Left ventricle myocardium inferior (tissue), 1 donor: Measurements from ENCODE around the gene MYCBPAP. TPM values are rescaled to one million over a fixed set of nuclear protein-coding genes. Genes with fewer than 3 reads are reported as not detected.

ENCODE experiments used
- DNase-seq: peaks from one replicate; pipeline ENCODE4 v3.0.0-alpha.2; 2020
- H3K27ac ChIP-seq: fragments of 200-600 bp; replicated peaks from 2 replicates; pipeline ENCODE4 v1.8.0; 2021
- H3K27me3 ChIP-seq: fragments of 200-600 bp; 2 replicates; pipeline ENCODE4 v1.8.0; 2021; ENCODE audit warnings: low read depth
- H3K36me3 ChIP-seq: fragments of 200-600 bp; 2 replicates; pipeline ENCODE4 v1.8.0; 2021
- H3K4me1 ChIP-seq: fragments of 200-600 bp; 2 replicates; pipeline ENCODE4 v1.8.0; 2021
- H3K4me3 ChIP-seq: fragments of 200-600 bp; 2 replicates; pipeline ENCODE4 v1.8.0; 2021; ENCODE audit warnings: mild to moderate bottlenecking, moderate library complexity
- H3K9me3 ChIP-seq: fragments of 200-600 bp; replicated peaks from 2 replicates; pipeline ENCODE4 v1.8.0; 2021
- CTCF ChIP-seq: fragments of 200-600 bp; IDR thresholded peaks from 2 replicates; pipeline ENCODE4 v1.8.0; 2021; ENCODE audit warnings: antibody characterized with exemption, mild to moderate bottlenecking, borderline replicate concordance
- intact Hi-C: fragments of 100-400 bp; cut with micrococcal nuclease; formaldehyde crosslinking; loops from one replicate; pipeline ENCODE4 v1.11.0; 2022
- total RNA-seq: library from RNA; stranded (reverse); fragmentation: NEBNext Ultra II Directional; extraction: Animal tissue kit (Norgen Biotek cat#: 25700); gene quantifications from one replicate; pipeline ENCODE4 v1.2.1, GENCODE V29; 2021
- donor health status: DM: no; HTN: yes; CAD: no; lungs with severe emphysema.

Gene MYCBPAP
- total RNA-seq, 1 donor from 2014 or later, result 0.82 TPM

DNA sequence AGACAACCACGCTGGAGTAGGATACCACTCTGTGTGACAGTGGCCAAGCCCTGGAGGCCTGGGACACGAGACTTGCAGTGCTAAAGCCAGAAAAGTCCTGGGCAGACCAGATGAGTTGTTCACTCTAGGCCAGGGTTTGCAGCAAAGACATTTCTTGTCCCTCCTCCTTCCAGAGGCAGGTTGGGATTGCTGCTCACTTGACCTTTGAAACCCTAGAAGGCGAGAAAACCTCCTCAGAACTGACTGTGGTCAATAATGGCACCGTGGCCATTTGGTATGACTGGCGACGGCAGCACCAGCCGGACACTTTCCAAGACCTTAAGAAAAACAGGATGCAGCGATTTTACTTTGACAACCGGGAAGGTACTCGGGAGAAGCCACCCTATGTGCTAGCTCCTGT lies 14.5 kb downstream of the MYCBPAP start:
- TF ChIP-seq CTCF, result no peak
- intact Hi-C loops, result no loop called here
- no peak overlapping the region for H3K27ac ChIP-seq
- no peaks in the 10 kb centered on the region for H3K9me3 ChIP-seq
- peaks cover 3% of the 10 kb centered on the region for H3K4me1 ChIP-seq
- no peak for DNase-seq
- H3K27me3 ChIP-seq, result no peaks in the 10 kb centered on the region
- H3K36me3 ChIP-seq, result no peaks in the 10 kb centered on the region
- no peak overlapping the region for H3K4me3 ChIP-seq

GRCh38 chr17:50523208-50523607 lies 15.0 kb downstream of the MYCBPAP start:
- Histone ChIP-seq H3K4me3 (no peak overlapping the region), H3K27me3 (no peaks in the 10 kb centered on the region), H3K4me1 (no peaks in the 10 kb centered on the region), H3K9me3 (no peaks in the 10 kb centered on the region), H3K36me3 (no peaks in the 10 kb centered on the region), H3K27ac (no peak overlapping the region)
- no peak for DNase-seq
- TF ChIP-seq CTCF, result no peak
- intact Hi-C loops, result no loop called here

- Histone ChIP-seq H3K27ac (no peak overlapping the region), H3K4me1 (no peaks in the 10 kb centered on the region), H3K9me3 (no peaks in the 10 kb centered on the region), H3K36me3 (no peaks in the 10 kb centered on the region), H3K4me3 (no peak overlapping the region), H3K27me3 (peaks cover 8% of the 10 kb centered on the region)
- TF ChIP-seq CTCF, result no peak
- no peak for DNase-seq
- intact Hi-C loops, result no loop called here
These were observed 16.6 kb downstream of the MYCBPAP start for GRCh38 chr17:50524838-50525237.

- intact Hi-C loops, result no loop called here
- H3K4me1 ChIP-seq, result peaks cover 7% of the 10 kb centered on the region
- DNase-seq, result no peak
These were observed 19.0 kb downstream of the MYCBPAP start for GRCh38 chr17:50527155-50527762.

DNA sequence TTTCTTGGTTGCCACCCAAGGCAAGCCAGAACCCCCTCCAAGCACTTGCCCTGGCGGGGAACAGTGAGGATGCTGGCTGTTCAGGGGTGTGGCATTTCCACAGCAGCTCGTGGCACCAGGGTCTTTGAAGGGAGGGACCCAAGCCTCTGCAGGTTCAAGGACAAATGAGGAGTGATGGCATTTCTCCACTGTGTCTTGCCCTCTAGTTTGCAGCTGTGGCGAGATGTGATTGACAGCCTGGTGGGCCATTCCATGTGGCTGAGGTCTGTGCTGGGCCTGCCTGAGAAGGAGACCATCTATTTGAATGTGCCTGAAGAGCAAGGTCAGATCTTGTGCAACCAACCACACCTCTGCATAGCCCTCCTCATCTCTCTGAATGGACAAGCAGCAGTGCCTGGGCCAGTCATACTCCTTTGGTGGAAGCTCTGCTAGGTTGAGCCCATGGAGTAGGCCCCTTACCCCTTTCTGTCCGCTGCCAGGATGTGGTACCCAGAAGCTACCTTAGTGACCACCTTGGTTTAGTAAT lies 19.8 kb downstream of the MYCBPAP start:
- intact Hi-C loops, result no loop called here
- TF ChIP-seq CTCF, result no peak
- peaks cover 37% of the 10 kb centered on the region for H3K27me3 ChIP-seq
- no peaks in the 10 kb centered on the region for H3K36me3 ChIP-seq
- DNase-seq, result no peak
- H3K4me3 ChIP-seq, result no peak overlapping the region
- no peak overlapping the region for H3K27ac ChIP-seq
- H3K4me1 ChIP-seq, result peaks cover 14% of the 10 kb centered on the region
- no peaks in the 10 kb centered on the region for H3K9me3 ChIP-seq

More at GRCh38 chr17:50527155-50527762, 19.0 kb downstream of the MYCBPAP start:
- no peak for TF ChIP-seq CTCF
- Histone ChIP-seq H3K27ac (no peak overlapping the region), H3K27me3 (peaks cover 30% of the 10 kb centered on the region), H3K9me3 (no peaks in the 10 kb centered on the region), H3K36me3 (no peaks in the 10 kb centered on the region), H3K4me3 (no peak overlapping the region)
